OCI-LY1 (cell line): ENCODE results near the gene RRP1B.
"Not testable (repeated sequence)": the region's sequence is repeated elsewhere in the genome, so short reads cannot be mapped to it uniquely, and the experiment has no call there.

Experiments
- H2AFZ ChIP-seq: fragments of 200-600 bp; sonication (generic), shearing (Covaris generic); 2 replicates; pipeline ENCODE4 v1.6.0; 2014; ENCODE audit warnings: antibody characterized with exemption, mild to moderate bottlenecking, low read length
- H3F3A ChIP-seq: fragments of 200-600 bp; sonication (generic), shearing (Covaris generic); 2 replicates; pipeline ENCODE4 v1.6.0; 2014; ENCODE audit warnings: mild to moderate bottlenecking, antibody characterized with exemption, low read length, moderate library complexity; ENCODE audit not compliant: insufficient read depth
- H3K27ac ChIP-seq: fragments of 200-600 bp; sonication (generic); 2 replicates; pipeline ENCODE4 v1.5.1; 2014; ENCODE audit warnings: low read length, mixed run types, mild to moderate bottlenecking, low read depth; ENCODE audit not compliant: poor library complexity, severe bottlenecking
- H3K27me3 ChIP-seq: fragments of 200-600 bp; sonication (generic); 2 replicates; pipeline ENCODE4 v1.6.0; 2014; ENCODE audit warnings: antibody characterized with exemption, mild to moderate bottlenecking, low read length, moderate library complexity; ENCODE audit not compliant: insufficient read depth
- H3K36me3 ChIP-seq: fragments of 200-600 bp; sonication (generic); 2 replicates; pipeline ENCODE4 v1.6.1; 2014; ENCODE audit warnings: mild to moderate bottlenecking, antibody characterized with exemption, low read length, moderate library complexity, mixed read lengths; ENCODE audit not compliant: insufficient read depth
- H3K4me1 ChIP-seq: fragments of 200-600 bp; sonication (generic); 2 replicates; pipeline ENCODE4 v1.5.1; 2014; ENCODE audit warnings: mild to moderate bottlenecking, low read length, moderate library complexity; ENCODE audit not compliant: insufficient read depth, severe bottlenecking
- H3K4me2 ChIP-seq: fragments of 200-600 bp; sonication (generic), shearing (Covaris generic); 2 replicates; pipeline ENCODE4 v1.6.1; 2014; ENCODE audit warnings: low read length
- H3K4me3 ChIP-seq: fragments of 200-600 bp; sonication (generic); 2 replicates; pipeline ENCODE4 v1.5.1; 2014; ENCODE audit warnings: low read length, low read depth, mild to moderate bottlenecking, mixed read lengths; ENCODE audit not compliant: poor library complexity, severe bottlenecking
- H3K79me2 ChIP-seq: fragments of 200-600 bp; shearing (Covaris generic); 2 replicates; pipeline ENCODE4 v1.6.1; 2016; ENCODE audit warnings: mixed run types, low read length, mixed read lengths; ENCODE audit not compliant: insufficient read depth
- H3K9ac ChIP-seq: fragments of 200-600 bp; sonication (generic), shearing (Covaris generic); 2 replicates; pipeline ENCODE4 v1.6.1; 2014; ENCODE audit warnings: mild to moderate bottlenecking, low read length, mixed read lengths
- H3K9me2 ChIP-seq: fragments of 200-600 bp; sonication (generic), shearing (Covaris generic); 2 replicates; pipeline ENCODE4 v1.6.1; 2014; ENCODE audit warnings: low read depth, mild to moderate bottlenecking, low read length, mixed read lengths
- H3K9me3 ChIP-seq: fragments of 200-600 bp; shearing (Covaris generic); 2 replicates; pipeline ENCODE4 v1.6.1; 2014; ENCODE audit warnings: low read length, mixed read lengths
- H4K20me1 ChIP-seq: fragments of 200-600 bp; sonication (generic), shearing (Covaris generic); 2 replicates; pipeline ENCODE4 v1.6.0; 2016; ENCODE audit warnings: mild to moderate bottlenecking, low read length; ENCODE audit not compliant: insufficient read depth
- EZH2 ChIP-seq: fragments of 200-600 bp; sonication (generic), shearing (Covaris generic); IDR thresholded peaks from 2 replicates; pipeline ENCODE4 v1.8.0; 2017; ENCODE audit warnings: borderline replicate concordance, mixed run types, mild to moderate bottlenecking, antibody characterized with exemption, low read length, moderate library complexity, mixed read lengths
- TF ChIP-seq, protein P1 (sequence below): fragments of 200-600 bp; sonication (generic), shearing (Covaris generic); IDR thresholded peaks from 2 replicates; pipeline ENCODE4 v1.5.1; 2017; ENCODE audit warnings: mild to moderate bottlenecking, antibody characterized with exemption, low read length, moderate library complexity, mixed read lengths

RRP1B gene

DNA sequence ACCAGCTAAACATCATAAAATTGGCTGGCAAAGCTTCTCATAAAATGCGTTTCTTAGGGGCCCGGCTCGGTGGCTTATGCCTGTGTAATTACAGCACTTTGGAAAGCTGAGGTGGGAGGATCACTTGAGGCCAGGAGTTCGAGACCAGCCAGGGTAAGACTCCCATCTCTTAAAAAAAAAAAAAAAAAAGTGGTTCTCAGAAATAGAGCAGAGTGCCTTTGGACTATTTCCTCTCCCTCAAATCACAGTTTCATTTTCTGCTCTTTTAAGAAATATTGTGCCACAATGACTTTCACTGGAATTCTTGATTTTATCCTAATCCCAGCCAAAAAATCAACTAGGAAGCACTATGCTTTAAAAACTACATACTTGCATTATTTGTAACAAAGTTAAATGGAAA lies 13.4 kb upstream of the RRP1B start:
- Histone ChIP-seq H3K36me3 (no peaks in the 10 kb centered on the region), H3K4me1 (no peaks in the 10 kb centered on the region), H3K4me2 (no peak overlapping the region), H3F3A (no peaks in the 10 kb centered on the region), H2AFZ (no peak overlapping the region), H3K79me2 (no peaks in the 10 kb centered on the region), H3K4me3 (no peak overlapping the region), H3K27me3 (no peaks in the 10 kb centered on the region; the same call in 1 of the 2 replicates), H4K20me1 (no peaks in the 10 kb centered on the region), H3K9ac (no peak overlapping the region), H3K9me3 (no peaks in the 10 kb centered on the region), H3K9me2 (no peaks in the 10 kb centered on the region), H3K27ac (no peak overlapping the region)
- TF ChIP-seq, protein P1, sequence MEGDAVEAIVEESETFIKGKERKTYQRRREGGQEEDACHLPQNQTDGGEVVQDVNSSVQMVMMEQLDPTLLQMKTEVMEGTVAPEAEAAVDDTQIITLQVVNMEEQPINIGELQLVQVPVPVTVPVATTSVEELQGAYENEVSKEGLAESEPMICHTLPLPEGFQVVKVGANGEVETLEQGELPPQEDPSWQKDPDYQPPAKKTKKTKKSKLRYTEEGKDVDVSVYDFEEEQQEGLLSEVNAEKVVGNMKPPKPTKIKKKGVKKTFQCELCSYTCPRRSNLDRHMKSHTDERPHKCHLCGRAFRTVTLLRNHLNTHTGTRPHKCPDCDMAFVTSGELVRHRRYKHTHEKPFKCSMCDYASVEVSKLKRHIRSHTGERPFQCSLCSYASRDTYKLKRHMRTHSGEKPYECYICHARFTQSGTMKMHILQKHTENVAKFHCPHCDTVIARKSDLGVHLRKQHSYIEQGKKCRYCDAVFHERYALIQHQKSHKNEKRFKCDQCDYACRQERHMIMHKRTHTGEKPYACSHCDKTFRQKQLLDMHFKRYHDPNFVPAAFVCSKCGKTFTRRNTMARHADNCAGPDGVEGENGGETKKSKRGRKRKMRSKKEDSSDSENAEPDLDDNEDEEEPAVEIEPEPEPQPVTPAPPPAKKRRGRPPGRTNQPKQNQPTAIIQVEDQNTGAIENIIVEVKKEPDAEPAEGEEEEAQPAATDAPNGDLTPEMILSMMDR: no peak
- no peak for TF ChIP-seq EZH2

DNA sequence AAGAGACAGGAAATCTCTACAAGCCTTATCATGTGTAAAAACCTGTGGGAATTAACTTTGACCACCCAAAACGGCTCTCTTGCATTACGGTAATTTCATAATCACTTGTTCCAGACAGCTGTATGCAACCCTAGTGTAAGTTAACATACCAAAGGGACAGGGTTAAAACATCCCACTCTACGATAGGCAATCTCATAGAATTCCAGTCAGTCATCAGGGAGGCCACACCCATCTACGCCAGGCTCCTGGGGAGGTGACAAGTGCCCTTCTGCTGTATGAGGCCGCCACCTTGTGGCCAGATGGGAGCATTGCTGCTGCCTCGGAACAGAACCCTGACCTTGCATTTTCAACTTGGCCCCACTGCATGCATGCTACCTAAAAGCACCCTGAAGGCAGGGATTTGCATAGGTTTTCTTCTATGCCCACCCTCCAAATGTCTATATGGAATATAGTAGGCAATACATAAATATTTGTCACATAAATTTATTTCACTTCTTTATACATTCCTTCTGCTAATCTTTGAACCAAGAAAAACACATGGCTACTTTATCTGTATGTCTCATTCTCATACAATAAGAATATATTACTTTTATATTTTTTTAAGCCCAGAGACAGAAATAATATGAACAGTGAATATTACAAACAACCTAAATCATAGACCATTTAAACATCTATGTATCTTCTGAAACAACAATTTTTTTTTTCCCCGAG lies 12.7 kb upstream of the RRP1B start:
- Histone ChIP-seq H3K27ac (no peak overlapping the region), H3K79me2 (no peaks in the 10 kb centered on the region), H3K27me3 (no peaks in the 10 kb centered on the region; the same call in 1 of the 2 replicates), H3K36me3 (no peaks in the 10 kb centered on the region), H3F3A (no peaks in the 10 kb centered on the region), H3K4me1 (no peaks in the 10 kb centered on the region), H4K20me1 (no peaks in the 10 kb centered on the region), H3K4me3 (no peak overlapping the region), H3K9me2 (no peaks in the 10 kb centered on the region), H3K9ac (no peak overlapping the region), H2AFZ (no peak overlapping the region), H3K9me3 (no peaks in the 10 kb centered on the region), H3K4me2 (no peak overlapping the region)
- TF ChIP-seq, protein P1: peak; percentile 97
- no peak for TF ChIP-seq EZH2

DNA sequence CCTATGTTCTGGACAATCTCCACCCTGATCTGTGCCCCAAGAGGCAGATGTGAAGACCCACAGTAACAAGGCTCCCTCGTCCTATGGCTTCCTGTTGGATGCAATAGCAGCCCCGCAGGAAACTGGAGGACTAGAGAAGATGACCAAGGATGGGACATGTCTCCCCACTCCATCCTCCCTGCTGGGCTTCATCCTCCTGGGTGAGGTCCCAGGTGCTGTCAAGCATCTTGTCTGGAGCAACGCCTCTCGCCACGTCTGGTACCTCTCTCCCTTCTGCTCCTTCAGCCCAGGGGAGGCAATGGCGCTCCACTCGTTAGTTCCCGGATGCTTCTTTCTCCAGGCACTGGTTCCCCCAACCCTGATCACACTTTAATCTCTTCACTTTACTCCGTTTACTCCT lies 11.2 kb upstream of the RRP1B start:
- Histone ChIP-seq H3K4me1 (no peaks in the 10 kb centered on the region), H3K79me2 (no peaks in the 10 kb centered on the region), H3F3A (no peaks in the 10 kb centered on the region), H4K20me1 (no peaks in the 10 kb centered on the region), H3K9ac (no peak overlapping the region), H3K27ac (no peak overlapping the region), H3K9me3 (no peaks in the 10 kb centered on the region), H3K27me3 (no peaks in the 10 kb centered on the region; the same call in 1 of the 2 replicates), H3K36me3 (no peaks in the 10 kb centered on the region), H2AFZ (no peak overlapping the region), H3K4me3 (no peak overlapping the region), H3K9me2 (no peaks in the 10 kb centered on the region), H3K4me2 (no peak overlapping the region)
- TF ChIP-seq, protein P1: no peak
- TF ChIP-seq EZH2: no peak

DNA sequence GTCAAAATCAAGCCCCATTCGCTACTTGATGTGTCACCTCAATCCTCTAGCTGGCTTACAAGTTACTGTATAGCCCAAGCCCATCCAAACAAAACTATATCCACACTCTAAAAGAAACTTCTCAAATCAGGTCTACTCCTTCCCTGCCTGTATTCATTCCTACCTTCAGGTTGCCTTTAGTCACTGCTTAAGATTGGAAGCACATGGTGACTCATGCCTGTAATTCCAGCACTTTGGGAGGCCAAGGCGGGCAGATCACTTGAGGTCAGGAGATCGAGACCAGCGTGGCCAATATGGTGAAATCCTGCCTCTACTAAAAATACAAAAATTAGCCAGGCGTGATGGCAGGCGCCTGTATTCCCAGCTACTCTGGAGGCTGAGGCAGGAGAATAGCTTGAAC lies 7.4 kb upstream of the RRP1B start:
- not testable (repeated sequence) for H3K4me2 ChIP-seq, H3K9ac ChIP-seq, H3K36me3 ChIP-seq, H3K27me3 ChIP-seq, H3K27ac ChIP-seq, H3K4me3 ChIP-seq, H4K20me1 ChIP-seq, H3K4me1 ChIP-seq, H3K79me2 ChIP-seq, H3K9me3 ChIP-seq, H3K9me2 ChIP-seq, H2AFZ ChIP-seq, H3F3A ChIP-seq
